Activated T-cell treated with anti-CD3 and anti-CD28 coated beads, Interleukin-2, amount 50 U/mL, for 24 hours (primary cell): ENCODE results near the gene CFTR.
"Not testable (repeated sequence)": the region's sequence is repeated elsewhere in the genome, so short reads cannot be mapped to it uniquely, and the experiment has no call there.

Experiments used
- DNase-seq: peaks from one replicate; pipeline ENCODE4 v3.0.0-alpha.2; 2020
- H3K27ac Mint-ChIP-seq: 2 replicates; pipeline ENCODE4 v1.8.0; 2020; ENCODE audit warnings: mild to moderate bottlenecking, mixed read lengths
- H3K27me3 Mint-ChIP-seq: 2 replicates; pipeline ENCODE4 v1.8.0; 2020; ENCODE audit warnings: mixed read lengths
- H3K36me3 Mint-ChIP-seq: 2 replicates; pipeline ENCODE4 v1.8.0; 2020; ENCODE audit warnings: low read depth, mixed read lengths
- H3K4me1 Mint-ChIP-seq: 2 replicates; pipeline ENCODE4 v1.8.0; 2020; ENCODE audit warnings: low read depth, mixed read lengths
- H3K4me3 Mint-ChIP-seq: 2 replicates; pipeline ENCODE4 v1.8.0; 2020; ENCODE audit warnings: mild to moderate bottlenecking, moderate library complexity, mixed read lengths
- H3K9me3 Mint-ChIP-seq: 2 replicates; pipeline ENCODE4 v1.8.0; 2020; ENCODE audit warnings: mixed read lengths

Gene CFTR

GRCh38 chr7:117688126-117688525 is 208.3 kb downstream of the CFTR start:
- Mint-ChIP-seq H3K9me3 (no peaks in the 10 kb centered on the region), H3K4me1 (no peaks in the 10 kb centered on the region), H3K27me3 (no peaks in the 10 kb centered on the region), H3K36me3 (no peaks in the 10 kb centered on the region), H3K4me3 (no peak overlapping the region), H3K27ac (no peak overlapping the region)
- DNase-seq, result no peak

GRCh38 chr7:117689406-117689805 is 209.6 kb downstream of the CFTR start:
- H3K4me1 Mint-ChIP-seq, result no peaks in the 10 kb centered on the region
- H3K4me3 Mint-ChIP-seq, result no peak overlapping the region
- no peaks in the 10 kb centered on the region for H3K36me3 Mint-ChIP-seq
- no peaks in the 10 kb centered on the region for H3K27me3 Mint-ChIP-seq
- H3K27ac Mint-ChIP-seq, result no peak overlapping the region
- DNase-seq, result no peak
- H3K9me3 Mint-ChIP-seq, result no peaks in the 10 kb centered on the region

- no peak overlapping the region for H3K27ac Mint-ChIP-seq
- no peak overlapping the region for H3K4me3 Mint-ChIP-seq
- no peaks in the 10 kb centered on the region for H3K4me1 Mint-ChIP-seq
- H3K27me3 Mint-ChIP-seq, result no peaks in the 10 kb centered on the region
- no peaks in the 10 kb centered on the region for H3K36me3 Mint-ChIP-seq
- no peak for DNase-seq
- H3K9me3 Mint-ChIP-seq, result no peaks in the 10 kb centered on the region
Observed at GRCh38 chr7:117690147-117690546, 210.3 kb downstream of the CFTR start.

- Mint-ChIP-seq H3K27ac (no peak overlapping the region), H3K36me3 (no peaks in the 10 kb centered on the region), H3K4me1 (no peaks in the 10 kb centered on the region), H3K27me3 (no peaks in the 10 kb centered on the region), H3K4me3 (no peak overlapping the region), H3K9me3 (no peaks in the 10 kb centered on the region)
- no peak for DNase-seq
Observed at GRCh38 chr7:117692338-117692737, 212.5 kb downstream of the CFTR start.

GRCh38 chr7:117698018-117698417 is 218.2 kb downstream of the CFTR start:
- no peaks in the 10 kb centered on the region for H3K27me3 Mint-ChIP-seq
- H3K4me3 Mint-ChIP-seq, result no peak overlapping the region
- H3K27ac Mint-ChIP-seq, result no peak overlapping the region
- no peak for DNase-seq
- H3K4me1 Mint-ChIP-seq, result no peaks in the 10 kb centered on the region
- no peaks in the 10 kb centered on the region for H3K36me3 Mint-ChIP-seq
- no peaks in the 10 kb centered on the region for H3K9me3 Mint-ChIP-seq

- no peaks in the 10 kb centered on the region for H3K36me3 Mint-ChIP-seq
- H3K4me3 Mint-ChIP-seq, result no peak overlapping the region
- no peak for DNase-seq
- H3K9me3 Mint-ChIP-seq, result peaks cover 5% of the 10 kb centered on the region
- H3K27ac Mint-ChIP-seq, result no peak overlapping the region
- peaks cover 3% of the 10 kb centered on the region for H3K27me3 Mint-ChIP-seq
- H3K4me1 Mint-ChIP-seq, result no peaks in the 10 kb centered on the region
Observed at GRCh38 chr7:117704063-117704462, 224.2 kb downstream of the CFTR start.

- Mint-ChIP-seq H3K4me1 (no peaks in the 10 kb centered on the region), H3K9me3 (peaks cover 5% of the 10 kb centered on the region), H3K36me3 (no peaks in the 10 kb centered on the region), H3K4me3 (no peak overlapping the region), H3K27me3 (peaks cover 3% of the 10 kb centered on the region), H3K27ac (no peak overlapping the region)
- DNase-seq, result no peak
Observed at GRCh38 chr7:117705630-117706029, 225.8 kb downstream of the CFTR start.

GRCh38 chr7:117706210-117706609 is 226.4 kb downstream of the CFTR start:
- DNase-seq, result no peak
- Mint-ChIP-seq H3K27me3 (peaks cover 3% of the 10 kb centered on the region), H3K36me3 (no peaks in the 10 kb centered on the region), H3K4me3 (no peak overlapping the region), H3K9me3 (peaks cover 5% of the 10 kb centered on the region), H3K27ac (no peak overlapping the region), H3K4me1 (no peaks in the 10 kb centered on the region)

- no peak overlapping the region for H3K27ac Mint-ChIP-seq
- no peaks in the 10 kb centered on the region for H3K4me1 Mint-ChIP-seq
- H3K36me3 Mint-ChIP-seq, result no peaks in the 10 kb centered on the region
- DNase-seq, result no peak
- H3K27me3 Mint-ChIP-seq, result peaks cover 3% of the 10 kb centered on the region
- H3K9me3 Mint-ChIP-seq, result peaks cover 5% of the 10 kb centered on the region
- no peak overlapping the region for H3K4me3 Mint-ChIP-seq
Observed at GRCh38 chr7:117707080-117707479, 227.3 kb downstream of the CFTR start.

- H3K4me3 Mint-ChIP-seq, H3K36me3 Mint-ChIP-seq, H3K4me1 Mint-ChIP-seq, H3K27ac Mint-ChIP-seq, H3K9me3 Mint-ChIP-seq, DNase-seq, H3K27me3 Mint-ChIP-seq: not testable (repeated sequence)
Observed at GRCh38 chr7:117708173-117708572, 228.3 kb downstream of the CFTR start.

- Mint-ChIP-seq H3K9me3 (peaks cover 5% of the 10 kb centered on the region), H3K27ac (no peak overlapping the region), H3K4me1 (no peaks in the 10 kb centered on the region), H3K4me3 (no peak overlapping the region), H3K36me3 (no peaks in the 10 kb centered on the region), H3K27me3 (peaks cover 3% of the 10 kb centered on the region)
- DNase-seq, result no peak
Observed at GRCh38 chr7:117711556-117711955, 231.7 kb downstream of the CFTR start.

- no peaks in the 10 kb centered on the region for H3K9me3 Mint-ChIP-seq
- no peaks in the 10 kb centered on the region for H3K27me3 Mint-ChIP-seq
- no peak overlapping the region for H3K4me3 Mint-ChIP-seq
- no peaks in the 10 kb centered on the region for H3K36me3 Mint-ChIP-seq
- H3K4me1 Mint-ChIP-seq, result no peaks in the 10 kb centered on the region
- DNase-seq, result no peak
- no peak overlapping the region for H3K27ac Mint-ChIP-seq
Observed at GRCh38 chr7:117715784-117716445, 236.1 kb downstream of the CFTR start.

GRCh38 chr7:117716707-117717299 is 237.0 kb downstream of the CFTR start:
- H3K27ac Mint-ChIP-seq, result no peak overlapping the region
- H3K36me3 Mint-ChIP-seq, result no peaks in the 10 kb centered on the region
- H3K9me3 Mint-ChIP-seq, result no peaks in the 10 kb centered on the region
- H3K4me1 Mint-ChIP-seq, result no peaks in the 10 kb centered on the region
- H3K27me3 Mint-ChIP-seq, result no peaks in the 10 kb centered on the region
- no peak overlapping the region for H3K4me3 Mint-ChIP-seq
- DNase-seq, result no peak

- no peaks in the 10 kb centered on the region for H3K36me3 Mint-ChIP-seq
- H3K4me1 Mint-ChIP-seq, result no peaks in the 10 kb centered on the region
- H3K27me3 Mint-ChIP-seq, result no peaks in the 10 kb centered on the region
- no peaks in the 10 kb centered on the region for H3K9me3 Mint-ChIP-seq
- no peak overlapping the region for H3K27ac Mint-ChIP-seq
- H3K4me3 Mint-ChIP-seq, result no peak overlapping the region
- no peak for DNase-seq
Observed at GRCh38 chr7:117717357-117717756, 237.5 kb downstream of the CFTR start.
